HEK293 (cell line): ENCODE data around the gene LPIN1.

Experiments
- CTCF ChIA-PET: fragments of 350-600 bp; formaldehyde crosslinking; extraction: SDS; loops from one replicate; lab custom pipeline; 2021; ENCODE audit warnings: antibody characterized with exemption; lab: Yijun Ruan, JAX
- POLR2A ChIA-PET: fragments of 300-600 bp; formaldehyde crosslinking; extraction: SDS; loops from one replicate; lab custom pipeline; 2020; ENCODE audit warnings: antibody characterized with exemption, inconsistent platforms; lab: Yijun Ruan, JAX
- H3K27ac ChIP-seq: fragments of 200-500 bp; sonication (Bioruptor generic); 2 replicates; pipeline ENCODE4 v1.5.1; 2014; ENCODE audit warnings: low read depth, low read length, control low read depth, inconsistent platforms; ENCODE audit errors: extremely low read depth
- H3K36me3 ChIP-seq, 2 experiments: fragments of 200-500 bp in 1 of 2; sonication (Bioruptor generic) in 1 of 2; 1 replicate in 1 of 2; 2 replicates in 1 of 2; pipeline ENCODE4 v1.5.1; 2014 to 2017; ENCODE audit warnings: inconsistent platforms in 2 of 2, low read length in 2 of 2; ENCODE audit not compliant: control insufficient read depth in 2 of 2, insufficient read depth in 1 of 2
- H3K4me1 ChIP-seq: fragments of 200-500 bp; sonication (Bioruptor generic); 2 replicates; pipeline ENCODE4 v1.5.1; 2014; ENCODE audit warnings: mild to moderate bottlenecking, low read length, inconsistent platforms; ENCODE audit not compliant: control insufficient read depth, insufficient read depth
- H3K4me3 ChIP-seq: 2 replicates; pipeline ENCODE4 v1.5.1; 2011; ENCODE audit warnings: low read depth, mild to moderate bottlenecking, control low read depth, low read length, moderate library complexity
- H3K9me3 ChIP-seq: fragments of 200-500 bp; sonication (Bioruptor generic); 2 replicates; pipeline ENCODE4 v1.5.1; 2014; ENCODE audit warnings: low read depth, low read length, inconsistent platforms; ENCODE audit not compliant: control insufficient read depth, insufficient read depth
- HOXD13 ChIP-seq: sonication (generic); formaldehyde crosslinking; IDR thresholded peaks from 2 replicates; pipeline ENCODE4 v1.8.0; 2022; ENCODE audit warnings: missing genetic modification reagents, borderline replicate concordance
- IKZF3 ChIP-seq: fragments of 450-650 bp; IDR thresholded peaks from 2 replicates; pipeline ENCODE4 v1.5.0; 2018; ENCODE audit warnings: missing biosample characterization, mild to moderate bottlenecking, missing genetic modification characterization, moderate library complexity
- OSR2 ChIP-seq: fragments of 450-650 bp; formaldehyde crosslinking; IDR thresholded peaks from 2 replicates; pipeline ENCODE4 v1.5.1; 2016; ENCODE audit warnings: missing biosample characterization, missing genetic modification characterization
- OVOL3 ChIP-seq: fragments of 450-650 bp; formaldehyde crosslinking; IDR thresholded peaks from 2 replicates; pipeline ENCODE4 v1.5.1; 2016; ENCODE audit warnings: missing biosample characterization, missing genetic modification characterization
- SCRT1 ChIP-seq: fragments of 450-650 bp; formaldehyde crosslinking; IDR thresholded peaks from 2 replicates; pipeline ENCODE4 v1.5.1; 2016; ENCODE audit warnings: missing biosample characterization, missing genetic modification characterization, borderline replicate concordance
- ZNF146 ChIP-seq: fragments of 450-650 bp; formaldehyde crosslinking; IDR thresholded peaks from 2 replicates; pipeline ENCODE4 v1.5.1; 2016; ENCODE audit warnings: missing biosample characterization, missing genetic modification characterization
- ZNF157 ChIP-seq: fragments of 450-650 bp; formaldehyde crosslinking; IDR thresholded peaks from 2 replicates; pipeline ENCODE4 v1.5.1; 2016; ENCODE audit warnings: missing biosample characterization, missing genetic modification characterization
- ZNF26 ChIP-seq: fragments of 450-650 bp; formaldehyde crosslinking; IDR thresholded peaks from 2 replicates; pipeline ENCODE4 v1.5.1; 2016; ENCODE audit warnings: missing biosample characterization, missing genetic modification characterization
- ZNF324 ChIP-seq: fragments of 450-650 bp; formaldehyde crosslinking; IDR thresholded peaks from 2 replicates; pipeline ENCODE4 v1.5.1; 2016; ENCODE audit warnings: missing biosample characterization, missing genetic modification characterization
- ZNF510 ChIP-seq: fragments of 450-650 bp; formaldehyde crosslinking; IDR thresholded peaks from 2 replicates; pipeline ENCODE4 v1.5.1; 2018; ENCODE audit warnings: mild to moderate bottlenecking, missing genetic modification characterization, missing biosample characterization; ENCODE audit not compliant: insufficient replicate concordance
- ZNF529 ChIP-seq: fragments of 450-650 bp; formaldehyde crosslinking; IDR thresholded peaks from 2 replicates; pipeline ENCODE4 v1.5.1; 2017; ENCODE audit warnings: missing genetic modification characterization, missing biosample characterization; ENCODE audit not compliant: insufficient replicate concordance
- ZNF600 ChIP-seq: fragments of 450-650 bp; formaldehyde crosslinking; IDR thresholded peaks from 2 replicates; pipeline ENCODE4 v1.5.1; 2016; ENCODE audit warnings: missing biosample characterization, missing genetic modification characterization
- ZNF677 ChIP-seq: fragments of 450-650 bp; IDR thresholded peaks from 2 replicates; pipeline ENCODE4 v1.5.0; 2018; ENCODE audit warnings: missing biosample characterization, mild to moderate bottlenecking, missing genetic modification characterization, moderate library complexity
- TF ChIP-seq, protein P1 (sequence below): fragments of 450-650 bp; formaldehyde crosslinking; IDR thresholded peaks from 2 replicates; pipeline ENCODE4 v1.5.1; 2016; ENCODE audit warnings: missing biosample characterization, missing genetic modification characterization
- TF ChIP-seq, protein P2 (sequence below): fragments of 450-650 bp; formaldehyde crosslinking; IDR thresholded peaks from 2 replicates; pipeline ENCODE4 v1.5.1; 2016; ENCODE audit warnings: missing biosample characterization, missing genetic modification characterization
- TF ChIP-seq, protein P3 (sequence below): fragments of 450-650 bp; formaldehyde crosslinking; IDR thresholded peaks from 2 replicates; pipeline ENCODE4 v1.5.1; 2016; ENCODE audit warnings: missing biosample characterization, missing genetic modification characterization
- TF ChIP-seq, protein P4 (sequence below): fragments of 450-650 bp; formaldehyde crosslinking; IDR thresholded peaks from 2 replicates; pipeline ENCODE4 v1.5.1; 2016; ENCODE audit warnings: missing biosample characterization, missing genetic modification characterization

The LPIN1 gene

GRCh38 chr2:11855064-11855760 is 108.8 kb downstream of the LPIN1 start:
- H3K27ac ChIP-seq = no peak overlapping the region
- no peaks in the 10 kb centered on the region for H3K4me1 ChIP-seq
- H3K9me3 ChIP-seq = no peaks in the 10 kb centered on the region
- POLR2A ChIA-PET = no interaction called here
- CTCF ChIA-PET = no interaction called here
- TF ChIP-seq, protein P1, sequence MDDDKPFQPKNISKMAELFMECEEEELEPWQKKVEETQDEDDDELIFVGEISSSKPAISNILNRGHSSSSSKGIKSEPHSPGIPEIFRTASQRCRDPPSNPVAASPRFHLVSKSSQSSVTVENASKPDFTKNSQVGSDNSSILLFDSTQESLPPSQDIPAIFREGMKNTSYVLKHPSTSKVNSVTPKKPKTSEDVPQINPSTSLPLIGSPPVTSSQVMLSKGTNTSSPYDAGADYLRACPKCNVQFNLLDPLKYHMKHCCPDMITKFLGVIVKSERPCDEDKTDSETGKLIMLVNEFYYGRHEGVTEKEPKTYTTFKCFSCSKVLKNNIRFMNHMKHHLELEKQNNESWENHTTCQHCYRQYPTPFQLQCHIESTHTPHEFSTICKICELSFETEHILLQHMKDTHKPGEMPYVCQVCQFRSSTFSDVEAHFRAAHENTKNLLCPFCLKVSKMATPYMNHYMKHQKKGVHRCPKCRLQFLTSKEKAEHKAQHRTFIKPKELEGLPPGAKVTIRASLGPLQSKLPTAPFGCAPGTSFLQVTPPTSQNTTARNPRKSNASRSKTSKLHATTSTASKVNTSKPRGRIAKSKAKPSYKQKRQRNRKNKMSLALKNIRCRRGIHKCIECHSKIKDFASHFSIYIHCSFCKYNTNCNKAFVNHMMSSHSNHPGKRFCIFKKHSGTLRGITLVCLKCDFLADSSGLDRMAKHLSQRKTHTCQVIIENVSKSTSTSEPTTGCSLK (tag by site-specific recombination) = no peak
- TF ChIP-seq ZNF510 (tag by site-specific recombination) (no peak), SCRT1 (tag by site-specific recombination) (no peak), ZNF324 (tag by site-specific recombination) (no peak), IKZF3 (no peak), OSR2 (tag by site-specific recombination) (no peak), ZNF600 (tag by site-specific recombination) (no peak)
- TF ChIP-seq, protein P2, sequence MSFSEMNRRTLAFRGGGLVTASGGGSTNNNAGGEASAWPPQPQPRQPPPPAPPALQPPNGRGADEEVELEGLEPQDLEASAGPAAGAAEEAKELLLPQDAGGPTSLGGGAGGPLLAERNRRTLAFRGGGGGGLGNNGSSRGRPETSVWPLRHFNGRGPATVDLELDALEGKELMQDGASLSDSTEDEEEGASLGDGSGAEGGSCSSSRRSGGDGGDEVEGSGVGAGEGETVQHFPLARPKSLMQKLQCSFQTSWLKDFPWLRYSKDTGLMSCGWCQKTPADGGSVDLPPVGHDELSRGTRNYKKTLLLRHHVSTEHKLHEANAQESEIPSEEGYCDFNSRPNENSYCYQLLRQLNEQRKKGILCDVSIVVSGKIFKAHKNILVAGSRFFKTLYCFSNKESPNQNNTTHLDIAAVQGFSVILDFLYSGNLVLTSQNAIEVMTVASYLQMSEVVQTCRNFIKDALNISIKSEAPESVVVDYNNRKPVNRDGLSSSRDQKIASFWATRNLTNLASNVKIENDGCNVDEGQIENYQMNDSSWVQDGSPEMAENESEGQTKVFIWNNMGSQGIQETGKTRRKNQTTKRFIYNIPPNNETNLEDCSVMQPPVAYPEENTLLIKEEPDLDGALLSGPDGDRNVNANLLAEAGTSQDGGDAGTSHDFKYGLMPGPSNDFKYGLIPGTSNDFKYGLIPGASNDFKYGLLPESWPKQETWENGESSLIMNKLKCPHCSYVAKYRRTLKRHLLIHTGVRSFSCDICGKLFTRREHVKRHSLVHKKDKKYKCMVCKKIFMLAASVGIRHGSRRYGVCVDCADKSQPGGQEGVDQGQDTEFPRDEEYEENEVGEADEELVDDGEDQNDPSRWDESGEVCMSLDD (tag by site-specific recombination) = no peak
- no peaks in the 10 kb centered on the region for H3K36me3 ChIP-seq
- no peak overlapping the region for H3K4me3 ChIP-seq

GRCh38 chr2:11856095-11856494 is 109.7 kb downstream of the LPIN1 start:
- TF ChIP-seq HOXD13 (CRISPR knock-in tag) (no peak), ZNF677 (tag by site-specific recombination) (peak; percentile 73)

DNA sequence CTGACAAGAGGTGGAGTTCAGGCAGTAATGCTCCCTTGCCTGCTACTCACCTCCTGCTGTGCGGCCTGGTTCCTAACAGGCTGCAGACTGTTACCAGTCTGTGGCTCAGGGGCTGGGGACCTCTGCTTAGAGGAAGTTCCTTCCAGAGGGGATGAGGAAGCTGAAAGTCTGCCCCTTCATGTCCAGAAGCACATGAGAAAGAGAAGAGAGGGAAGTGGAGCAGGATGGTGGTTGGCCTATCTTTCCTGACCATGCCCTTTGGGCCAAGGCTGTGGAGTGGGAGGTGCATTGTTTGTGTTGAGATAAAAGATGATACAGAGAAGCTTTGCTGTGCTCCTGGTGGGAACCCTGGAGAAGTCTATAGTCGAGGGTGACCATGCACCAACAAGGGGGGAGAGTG is 112.5 kb downstream of the LPIN1 start:
- Histone ChIP-seq H3K4me1 (no peaks in the 10 kb centered on the region), H3K27ac (no peak overlapping the region), H3K36me3 (no peaks in the 10 kb centered on the region), H3K9me3 (no peaks in the 10 kb centered on the region), H3K4me3 (no peak overlapping the region)
- ChIA-PET CTCF (interaction anchor here (0.6 kb wide), 1 partner anchor 31 kb away, joined by 4 read pairs; no protein-coding TSS in a partner anchor), POLR2A (no interaction called here)
- TF ChIP-seq ZNF146 (tag by site-specific recombination) (no peak), ZNF510 (tag by site-specific recombination) (no peak), OVOL3 (no peak), ZNF157 (tag by site-specific recombination) (no peak), ZNF26 (no peak), ZNF529 (tag by site-specific recombination) (no peak)
- TF ChIP-seq, protein P3, sequence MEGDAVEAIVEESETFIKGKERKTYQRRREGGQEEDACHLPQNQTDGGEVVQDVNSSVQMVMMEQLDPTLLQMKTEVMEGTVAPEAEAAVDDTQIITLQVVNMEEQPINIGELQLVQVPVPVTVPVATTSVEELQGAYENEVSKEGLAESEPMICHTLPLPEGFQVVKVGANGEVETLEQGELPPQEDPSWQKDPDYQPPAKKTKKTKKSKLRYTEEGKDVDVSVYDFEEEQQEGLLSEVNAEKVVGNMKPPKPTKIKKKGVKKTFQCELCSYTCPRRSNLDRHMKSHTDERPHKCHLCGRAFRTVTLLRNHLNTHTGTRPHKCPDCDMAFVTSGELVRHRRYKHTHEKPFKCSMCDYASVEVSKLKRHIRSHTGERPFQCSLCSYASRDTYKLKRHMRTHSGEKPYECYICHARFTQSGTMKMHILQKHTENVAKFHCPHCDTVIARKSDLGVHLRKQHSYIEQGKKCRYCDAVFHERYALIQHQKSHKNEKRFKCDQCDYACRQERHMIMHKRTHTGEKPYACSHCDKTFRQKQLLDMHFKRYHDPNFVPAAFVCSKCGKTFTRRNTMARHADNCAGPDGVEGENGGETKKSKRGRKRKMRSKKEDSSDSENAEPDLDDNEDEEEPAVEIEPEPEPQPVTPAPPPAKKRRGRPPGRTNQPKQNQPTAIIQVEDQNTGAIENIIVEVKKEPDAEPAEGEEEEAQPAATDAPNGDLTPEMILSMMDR (tag by site-specific recombination) = no peak
- TF ChIP-seq, protein P4, sequence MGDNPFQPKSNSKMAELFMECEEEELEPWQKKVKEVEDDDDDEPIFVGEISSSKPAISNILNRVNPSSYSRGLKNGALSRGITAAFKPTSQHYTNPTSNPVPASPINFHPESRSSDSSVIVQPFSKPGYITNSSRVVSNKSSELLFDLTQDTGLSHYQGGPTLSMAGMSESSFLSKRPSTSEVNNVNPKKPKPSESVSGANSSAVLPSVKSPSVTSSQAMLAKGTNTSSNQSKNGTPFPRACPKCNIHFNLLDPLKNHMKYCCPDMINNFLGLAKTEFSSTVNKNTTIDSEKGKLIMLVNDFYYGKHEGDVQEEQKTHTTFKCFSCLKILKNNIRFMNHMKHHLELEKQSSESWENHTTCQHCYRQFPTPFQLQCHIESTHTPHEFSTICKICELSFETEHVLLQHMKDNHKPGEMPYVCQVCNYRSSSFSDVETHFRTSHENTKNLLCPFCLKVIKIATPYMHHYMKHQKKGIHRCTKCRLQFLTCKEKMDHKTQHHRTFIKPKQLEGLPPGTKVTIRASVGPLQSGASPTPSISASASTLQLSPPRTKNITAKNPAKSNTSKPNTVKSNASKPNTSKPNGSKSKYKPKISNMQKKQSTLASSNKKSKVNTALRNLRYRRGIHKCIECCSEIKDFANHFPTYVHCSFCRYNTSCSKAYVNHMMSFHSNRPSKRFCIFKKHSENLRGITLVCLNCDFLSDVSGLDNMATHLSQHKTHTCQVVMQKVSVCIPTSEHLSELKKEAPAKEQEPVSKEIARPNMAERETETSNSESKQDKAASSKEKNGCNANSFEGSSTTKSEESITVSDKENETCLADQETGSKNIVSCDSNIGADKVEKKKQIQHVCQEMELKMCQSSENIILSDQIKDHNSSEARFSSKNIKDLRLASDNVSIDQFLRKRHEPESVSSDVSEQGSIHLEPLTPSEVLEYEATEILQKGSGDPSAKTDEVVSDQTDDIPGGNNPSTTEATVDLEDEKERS (tag by site-specific recombination) = no peak

More at GRCh38 chr2:11856095-11856494, 109.7 kb downstream of the LPIN1 start:
- ChIA-PET POLR2A (no interaction called here), CTCF (no interaction called here)
- Histone ChIP-seq H3K27ac (no peak overlapping the region), H3K9me3 (no peaks in the 10 kb centered on the region), H3K4me3 (no peak overlapping the region), H3K36me3 (no peaks in the 10 kb centered on the region), H3K4me1 (no peaks in the 10 kb centered on the region)
